ENCODE measurements around the gene NOXA1. TPM values are rescaled to one million over a fixed set of nuclear protein-coding genes. Genes with fewer than 3 reads are reported as not detected.

The NOXA1 gene
- total and polyA plus RNA-seq, 9 of the 15 experiments (the other 6 are each of a cell fraction or from before 2014, with no cell fraction given), result 0.07 to 1.2 (median 0.20) TPM; not detected in 4

DNA sequence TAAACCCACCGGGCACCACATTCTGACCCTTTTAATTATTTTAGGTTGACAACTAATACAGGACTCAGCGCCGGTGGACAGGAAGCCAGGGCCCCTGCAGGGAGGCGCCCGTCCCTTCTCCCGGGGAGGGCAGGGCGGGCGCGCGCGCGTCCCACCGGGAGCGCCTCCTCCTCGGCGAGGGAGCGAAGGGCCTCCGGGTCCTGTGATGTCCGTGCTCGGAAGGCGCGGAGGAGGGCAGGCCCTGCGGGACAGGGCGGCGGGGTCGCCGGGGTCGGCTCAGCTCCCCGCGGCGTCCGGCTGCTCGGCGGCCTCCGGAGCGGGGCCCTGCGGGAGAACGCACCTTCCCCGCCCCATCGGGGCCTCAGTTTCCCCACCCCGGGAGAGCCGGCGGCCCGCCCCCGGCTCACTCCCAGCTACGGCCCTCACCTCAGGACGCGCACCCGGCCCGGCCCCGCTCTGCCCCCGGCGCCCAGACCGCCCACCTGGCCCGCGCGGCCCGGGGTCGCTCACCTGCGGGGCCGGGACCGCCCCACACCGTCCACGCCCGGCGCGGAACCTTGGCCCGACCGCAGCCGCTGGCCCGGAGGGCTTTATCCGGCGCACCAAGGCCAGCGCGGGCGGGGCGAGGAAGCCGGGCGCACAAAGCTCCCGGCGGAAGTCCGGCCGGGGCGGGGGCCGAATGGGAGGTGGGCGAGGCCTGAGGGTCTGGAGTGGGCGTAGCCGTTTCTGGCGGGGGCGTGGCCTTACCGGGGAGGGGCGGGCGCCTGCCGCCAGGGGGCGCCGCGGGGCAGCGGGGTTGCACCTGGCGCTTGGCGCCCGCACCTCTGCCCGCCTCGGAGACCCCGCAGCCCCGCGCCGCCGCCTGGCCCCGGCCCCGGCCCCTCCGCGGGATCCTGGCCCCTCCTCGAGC lies at the start of gene NOXA1, which contains the start of gene EXD3 (continued):
- TF ChIP-seq, protein P1, sequence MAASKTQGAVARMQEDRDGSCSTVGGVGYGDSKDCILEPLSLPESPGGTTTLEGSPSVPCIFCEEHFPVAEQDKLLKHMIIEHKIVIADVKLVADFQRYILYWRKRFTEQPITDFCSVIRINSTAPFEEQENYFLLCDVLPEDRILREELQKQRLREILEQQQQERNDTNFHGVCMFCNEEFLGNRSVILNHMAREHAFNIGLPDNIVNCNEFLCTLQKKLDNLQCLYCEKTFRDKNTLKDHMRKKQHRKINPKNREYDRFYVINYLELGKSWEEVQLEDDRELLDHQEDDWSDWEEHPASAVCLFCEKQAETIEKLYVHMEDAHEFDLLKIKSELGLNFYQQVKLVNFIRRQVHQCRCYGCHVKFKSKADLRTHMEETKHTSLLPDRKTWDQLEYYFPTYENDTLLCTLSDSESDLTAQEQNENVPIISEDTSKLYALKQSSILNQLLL (CRISPR knock-in tag; IDR thresholded peaks at IDR 0.05; ENCODE audit: borderline replicate concordance), result no peak
- no peak for TF ChIP-seq ZNF274 (IDR thresholded peaks at IDR 0.05; ENCODE audit: borderline replicate concordance, low read depth, low read length)
- no peak for TF ChIP-seq ZNF830 (CRISPR knock-in tag; IDR thresholded peaks at IDR 0.05)
- TF ChIP-seq, protein P2, sequence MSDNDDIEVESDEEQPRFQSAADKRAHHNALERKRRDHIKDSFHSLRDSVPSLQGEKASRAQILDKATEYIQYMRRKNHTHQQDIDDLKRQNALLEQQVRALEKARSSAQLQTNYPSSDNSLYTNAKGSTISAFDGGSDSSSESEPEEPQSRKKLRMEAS (CRISPR knock-in tag; IDR thresholded peaks at IDR 0.05), result no peak
- TF ChIP-seq, protein P3, sequence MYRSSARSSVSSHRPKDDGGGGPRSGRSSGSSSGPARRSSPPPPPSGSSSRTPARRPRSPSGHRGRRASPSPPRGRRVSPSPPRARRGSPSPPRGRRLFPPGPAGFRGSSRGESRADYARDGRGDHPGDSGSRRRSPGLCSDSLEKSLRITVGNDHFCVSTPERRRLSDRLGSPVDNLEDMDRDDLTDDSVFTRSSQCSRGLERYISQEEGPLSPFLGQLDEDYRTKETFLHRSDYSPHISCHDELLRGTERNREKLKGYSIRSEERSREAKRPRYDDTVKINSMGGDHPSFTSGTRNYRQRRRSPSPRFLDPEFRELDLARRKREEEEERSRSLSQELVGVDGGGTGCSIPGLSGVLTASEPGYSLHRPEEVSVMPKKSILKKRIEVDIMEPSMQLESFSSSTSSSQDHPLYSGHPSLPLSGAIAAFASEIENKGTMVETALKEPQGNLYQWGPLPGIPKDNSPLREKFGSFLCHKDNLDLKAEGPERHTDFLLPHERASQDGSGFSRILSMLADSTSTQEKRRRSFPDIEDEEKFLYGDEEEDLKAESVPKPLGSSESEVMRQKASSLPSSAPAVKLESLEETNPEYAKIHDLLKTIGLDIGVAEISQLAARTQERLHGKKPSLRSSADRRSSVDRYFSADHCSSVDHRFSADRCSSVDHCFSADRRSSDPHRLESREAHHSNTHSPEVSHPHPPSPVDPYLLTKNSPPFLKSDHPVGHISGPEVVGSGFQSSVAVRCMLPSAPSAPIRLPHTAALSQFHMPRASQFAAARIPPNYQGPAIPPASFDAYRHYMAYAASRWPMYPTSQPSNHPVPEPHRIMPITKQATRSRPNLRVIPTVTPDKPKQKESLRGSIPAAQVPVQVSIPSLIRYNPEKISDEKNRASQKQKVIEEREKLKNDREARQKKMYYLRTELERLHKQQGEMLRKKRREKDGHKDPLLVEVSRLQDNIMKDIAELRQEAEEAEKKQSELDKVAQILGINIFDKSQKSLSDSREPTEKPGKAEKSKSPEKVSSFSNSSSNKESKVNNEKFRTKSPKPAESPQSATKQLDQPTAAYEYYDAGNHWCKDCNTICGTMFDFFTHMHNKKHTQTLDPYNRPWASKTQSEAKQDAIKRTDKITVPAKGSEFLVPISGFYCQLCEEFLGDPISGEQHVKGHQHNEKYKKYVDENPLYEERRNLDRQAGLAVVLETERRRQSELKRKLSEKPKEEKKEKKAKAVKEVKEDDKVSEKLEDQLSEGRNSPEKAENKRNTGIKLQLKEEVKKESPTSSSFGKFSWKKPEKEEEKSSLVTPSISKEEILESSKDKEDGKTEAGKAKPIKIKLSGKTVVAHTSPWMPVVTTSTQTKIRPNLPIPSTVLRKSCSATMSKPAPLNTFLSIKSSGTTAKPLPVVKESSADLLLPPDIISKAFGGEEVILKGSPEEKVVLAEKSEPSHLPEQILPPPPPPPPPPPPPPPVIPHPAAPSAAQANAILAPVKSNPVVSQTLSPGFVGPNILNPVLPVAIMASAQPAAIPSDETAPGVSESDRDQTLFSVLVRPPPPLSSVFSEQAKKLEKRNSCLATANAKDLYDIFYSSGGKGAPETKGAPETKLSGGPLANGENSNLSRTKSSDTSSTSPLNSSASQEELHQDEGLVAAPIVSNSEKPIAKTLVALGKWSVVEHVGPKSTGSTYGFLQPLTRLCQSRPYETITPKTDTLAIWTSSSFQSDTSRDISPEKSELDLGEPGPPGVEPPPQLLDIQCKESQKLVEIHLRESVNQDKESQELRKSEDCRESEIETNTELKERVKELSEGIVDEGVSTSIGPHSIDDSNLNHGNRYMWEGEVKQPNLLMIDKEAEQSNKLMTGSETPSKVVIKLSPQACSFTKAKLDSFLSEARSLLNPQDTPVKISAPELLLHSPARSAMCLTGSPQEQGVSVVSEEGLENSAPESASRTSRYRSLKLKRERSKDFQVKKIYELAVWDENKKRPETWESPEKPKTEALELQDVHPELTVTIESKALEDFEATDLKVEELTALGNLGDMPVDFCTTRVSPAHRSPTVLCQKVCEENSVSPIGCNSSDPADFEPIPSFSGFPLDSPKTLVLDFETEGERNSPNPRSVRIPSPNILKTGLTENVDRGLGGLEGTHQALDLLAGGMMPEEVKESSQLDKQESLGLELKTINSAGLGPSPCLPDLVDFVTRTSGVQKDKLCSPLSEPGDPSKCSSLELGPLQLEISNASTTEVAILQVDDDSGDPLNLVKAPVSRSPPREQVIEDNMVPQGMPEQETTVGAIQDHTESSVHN (IDR thresholded peaks at IDR 0.05; ENCODE audit: borderline replicate concordance in 1 of 2, low read depth in 1 of 2), result no peak
- no peak for TF ChIP-seq CEBPG (CRISPR knock-in tag; IDR thresholded peaks at IDR 0.05)
- TF ChIP-seq CEBPG (tag; conservative IDR thresholded peaks at IDR 0.05 in 1 of 2, IDR thresholded peaks at IDR 0.05 in 1 of 2), result no peak
- peak; percentile 63; the same call in 1 of the 2 replicates for TF ChIP-seq MTA3 (IDR thresholded peaks at IDR 0.05; ENCODE audit: borderline replicate concordance)
- no peak for TF ChIP-seq SMARCE1 (IDR thresholded peaks at IDR 0.05)
- TF ChIP-seq ZNF197 (CRISPR knock-in tag; IDR thresholded peaks at IDR 0.05; ENCODE audit: low read depth), result no peak
- peak; percentile 53; the same call in 1 of the 2 replicates for TF ChIP-seq ERF (CRISPR knock-in tag; IDR thresholded peaks at IDR 0.05)
- TF ChIP-seq ZNF311 (CRISPR knock-in tag; IDR thresholded peaks at IDR 0.05), result no peak
- TF ChIP-seq FOXA1 (IDR thresholded peaks at IDR 0.05; ENCODE audit: borderline replicate concordance), result no peak
- no peak for TF ChIP-seq DNMT1 (IDR thresholded peaks at IDR 0.05)
- TF ChIP-seq, protein P4, sequence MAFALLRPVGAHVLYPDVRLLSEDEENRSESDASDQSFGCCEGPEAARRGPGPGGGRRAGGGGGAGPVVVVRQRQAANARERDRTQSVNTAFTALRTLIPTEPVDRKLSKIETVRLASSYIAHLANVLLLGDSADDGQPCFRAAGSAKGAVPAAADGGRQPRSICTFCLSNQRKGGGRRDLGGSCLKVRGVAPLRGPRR (CRISPR knock-in tag; IDR thresholded peaks at IDR 0.05), result no peak
- TF ChIP-seq HNRNPH1 (optimal IDR thresholded peaks at IDR 0.05; ENCODE audit: low read depth, low read length), result no peak
- TF ChIP-seq STAT5B (CRISPR knock-in tag; IDR thresholded peaks at IDR 0.05), result no peak
